GM18502 (cell line): ENCODE measurements around the gene TTC39C.

Source experiments
- ATAC-seq: cut with Tn5 transposase; IDR thresholded peaks from one replicate; pipeline ENCODE4 v1.9.1; 2021; ENCODE audit warnings: mild to moderate bottlenecking; ENCODE audit not compliant: unreplicated experiment, poor library complexity

TTC39C gene

DNA sequence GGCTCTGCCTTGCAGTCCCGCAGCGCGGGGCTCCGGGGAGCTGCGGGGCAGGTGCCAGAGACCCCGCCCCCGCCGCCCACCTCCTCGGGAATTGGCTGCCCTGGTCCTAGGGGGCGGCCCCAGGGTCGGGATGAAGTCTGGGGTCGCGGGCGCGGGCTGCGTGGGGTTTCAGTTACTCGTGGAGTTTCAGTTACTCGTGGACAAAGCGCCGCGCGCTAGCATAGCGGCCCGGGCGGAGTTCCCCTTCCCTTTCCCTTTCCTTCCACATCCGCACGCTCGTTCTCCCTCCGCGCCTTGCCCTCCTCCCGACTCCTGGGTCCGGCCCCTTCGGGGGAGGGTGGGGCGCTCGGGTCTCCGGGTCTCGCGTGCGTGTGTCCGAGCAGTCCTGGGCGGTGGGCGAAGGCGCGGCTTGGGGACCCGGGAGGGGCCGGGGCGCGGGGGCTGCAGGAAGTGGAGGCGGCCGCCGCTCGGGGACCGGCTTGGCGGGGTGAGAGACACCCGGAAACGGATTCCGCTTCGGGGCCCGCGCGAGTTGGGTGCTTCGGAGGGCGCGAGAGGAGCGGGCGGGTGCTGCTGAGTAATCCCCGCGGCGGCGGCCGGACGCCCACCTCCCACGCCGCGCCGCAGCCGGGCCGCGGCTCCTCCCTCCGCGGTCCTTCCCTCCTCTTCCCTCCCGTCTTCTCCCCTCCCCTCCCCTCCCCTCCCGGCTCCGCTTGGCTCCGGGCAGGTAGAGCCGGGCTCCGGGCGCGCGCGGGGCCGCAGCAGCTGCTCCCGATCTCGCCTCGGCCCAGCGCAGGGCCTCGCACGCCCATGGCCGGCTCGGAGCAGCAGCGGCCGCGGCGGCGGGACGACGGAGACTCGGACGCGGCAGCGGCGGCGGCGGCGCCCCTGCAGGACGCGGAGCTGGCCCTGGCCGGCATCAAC lies at the start of gene TTC39C:
TSS of gene TTC39C (plus strand) at position 693 of the 924 bp plus-strand sequence. CDS start at position 811, 118 bp downstream.
- peak; percentile 48 for ATAC-seq

DNA sequence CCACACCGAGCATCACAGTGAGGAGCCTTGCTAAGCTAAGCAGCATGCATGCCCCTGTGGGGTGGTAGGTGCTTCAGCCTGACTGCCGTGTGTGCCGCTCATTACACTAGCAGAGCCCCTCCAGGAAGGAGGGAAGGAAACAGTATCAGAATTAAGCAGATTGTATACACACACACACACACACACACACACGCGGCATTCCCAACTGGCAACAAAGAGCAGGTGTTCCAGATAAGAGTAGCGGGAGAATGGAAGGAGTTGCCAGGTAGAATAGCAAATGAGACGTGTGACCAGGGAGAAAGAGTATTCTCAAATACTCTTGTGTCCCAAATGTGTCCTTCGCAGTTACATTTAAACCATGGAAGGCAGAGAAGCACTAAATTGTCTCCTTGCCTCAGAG lies 47.6 kb upstream of the TTC39C start:
- ATAC-seq, result no peak

GRCh38 chr18:23967321-23968089 lies 47.0 kb upstream of the TTC39C start:
- peak; percentile 62 for ATAC-seq

- no peak for ATAC-seq
These were observed 45.6 kb upstream of the TTC39C start for GRCh38 chr18:23968638-23969604.

GRCh38 chr18:23969664-23970063 lies 44.9 kb upstream of the TTC39C start:
- ATAC-seq, result no peak

DNA sequence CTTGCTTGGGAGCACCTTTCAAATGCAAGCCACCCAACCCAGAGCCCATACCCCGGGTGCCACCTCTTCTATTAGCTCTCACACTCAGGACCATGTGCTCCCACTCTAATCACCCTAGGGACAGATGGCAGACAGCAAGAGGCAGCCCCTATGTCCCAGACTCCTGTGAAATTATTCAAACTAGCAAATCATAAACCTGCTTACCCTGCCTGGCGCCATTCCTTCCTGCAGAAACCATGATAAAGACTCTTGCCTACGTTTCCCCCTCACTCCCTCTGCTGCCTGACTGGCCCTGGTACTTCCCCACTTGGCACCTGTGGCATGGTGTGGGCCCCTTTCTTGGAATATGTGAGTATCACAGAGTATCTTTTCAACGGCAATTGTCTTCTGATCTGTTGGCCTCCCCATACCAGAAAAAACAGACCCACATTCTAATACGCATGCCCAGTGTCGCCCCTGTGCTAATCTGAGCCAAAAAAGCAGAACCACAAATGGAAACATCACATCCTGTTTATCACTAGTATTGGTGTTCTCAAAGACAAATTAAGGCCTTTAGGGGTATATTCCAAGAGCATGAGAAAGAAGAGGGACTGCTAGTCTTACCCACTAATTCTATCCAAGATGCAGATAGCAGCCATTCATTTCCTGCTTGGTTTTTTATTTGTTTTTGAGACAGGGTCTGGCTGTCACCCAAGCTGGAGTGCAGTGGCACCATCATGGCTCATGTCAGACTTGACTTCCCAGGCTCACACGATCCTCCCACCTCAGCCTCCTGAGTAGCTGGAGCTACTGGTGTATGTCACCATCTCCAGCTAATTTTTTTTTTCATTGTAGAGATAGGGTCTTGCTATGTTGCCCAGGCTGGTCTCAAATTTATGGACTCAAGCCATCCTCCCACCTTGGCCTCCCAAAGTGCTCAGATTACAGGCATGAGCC lies 44.1 kb upstream of the TTC39C start:
- no peak for ATAC-seq

GRCh38 chr18:23971097-23971440 lies 43.5 kb upstream of the TTC39C start:
- ATAC-seq, result no peak

DNA sequence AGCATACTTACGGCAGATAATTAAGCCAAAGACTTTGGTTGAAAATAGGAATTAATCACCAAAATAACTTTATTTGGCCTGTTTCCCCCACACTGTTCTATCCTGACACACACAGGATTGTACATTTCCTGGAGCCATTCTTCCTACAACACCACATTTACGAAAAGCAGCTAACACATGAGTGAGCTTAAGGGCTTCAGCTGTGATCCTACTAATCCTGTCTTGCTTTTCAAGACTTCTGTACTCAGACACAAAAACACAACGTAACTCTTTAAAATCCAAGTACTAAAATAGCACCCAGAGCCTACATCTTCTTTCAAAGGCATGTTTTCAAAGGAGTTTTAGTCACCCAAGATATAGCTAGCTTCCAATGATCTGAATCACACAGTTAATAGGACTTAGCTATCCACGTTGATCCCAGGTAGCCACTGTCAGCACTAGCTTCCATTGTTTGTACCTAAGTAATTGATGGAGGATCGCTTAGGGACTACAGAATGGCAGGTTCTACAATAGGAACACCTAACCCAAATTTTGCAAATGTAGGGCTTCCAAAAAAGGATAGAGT lies 42.8 kb upstream of the TTC39C start:
- ATAC-seq, result no peak

GRCh38 chr18:23972453-23972852 lies 42.1 kb upstream of the TTC39C start:
- peak; percentile 79 for ATAC-seq

DNA sequence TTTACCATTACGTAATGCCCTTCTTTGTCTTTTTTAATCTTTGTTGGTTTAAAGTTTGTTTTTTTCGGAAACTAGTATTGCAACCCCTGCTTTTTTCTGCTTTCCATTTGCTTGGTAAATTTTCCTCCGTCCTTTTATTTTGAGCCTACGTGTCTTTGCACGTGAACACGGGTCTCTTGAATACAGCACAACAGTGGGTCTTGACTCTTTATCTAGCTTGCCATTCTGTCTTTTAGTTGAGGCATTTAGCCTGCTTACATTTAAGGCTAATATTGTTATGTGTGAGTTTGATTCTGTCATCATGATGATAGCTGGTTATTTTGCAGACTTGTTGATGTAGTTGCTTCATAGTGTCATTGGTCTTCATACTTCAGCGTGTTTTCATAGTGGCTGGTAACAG lies 37.5 kb upstream of the TTC39C start:
- ATAC-seq, result no peak

DNA sequence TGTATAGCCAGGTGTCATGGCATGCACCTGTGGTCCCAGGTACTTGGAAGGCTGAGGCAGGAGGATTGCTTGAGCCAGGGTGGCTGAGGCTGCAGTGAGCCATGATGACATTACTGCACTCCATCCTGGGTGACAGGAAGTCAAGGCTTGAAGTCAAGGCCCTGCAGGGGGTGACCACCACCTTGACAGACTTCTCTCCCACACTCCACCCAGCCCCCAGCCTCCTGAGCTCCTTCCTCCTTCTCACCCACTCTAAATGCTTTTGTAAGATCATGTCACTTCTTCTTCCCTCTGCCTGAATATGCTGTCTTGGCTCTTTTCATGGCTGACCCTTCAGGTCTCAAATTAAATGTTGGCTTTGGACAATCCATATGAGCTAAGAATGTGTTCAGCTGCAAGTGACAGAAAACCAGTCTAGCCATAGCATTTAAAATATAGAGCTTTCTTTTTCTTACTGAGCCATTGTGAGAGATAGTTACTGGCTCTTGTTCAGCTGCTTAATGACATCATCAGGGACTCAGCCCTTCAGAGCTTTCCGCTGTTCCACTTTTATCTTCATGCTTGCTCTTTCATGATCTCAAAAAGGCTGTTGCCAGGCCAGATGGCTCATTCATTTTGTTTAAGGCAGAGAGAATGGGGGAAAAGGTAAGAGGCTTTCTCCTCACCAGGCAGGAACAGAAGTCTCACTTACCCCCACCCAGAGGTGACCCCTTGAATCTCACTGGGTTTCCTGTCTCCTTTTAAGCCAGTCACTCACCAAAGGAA lies 36.7 kb upstream of the TTC39C start:
- no peak for ATAC-seq

- peak; percentile 93 for ATAC-seq
These were observed 33.1 kb upstream of the TTC39C start for GRCh38 chr18:23981369-23981980.

GRCh38 chr18:23982155-23983079 lies 32.1 kb upstream of the TTC39C start:
- no peak for ATAC-seq

DNA sequence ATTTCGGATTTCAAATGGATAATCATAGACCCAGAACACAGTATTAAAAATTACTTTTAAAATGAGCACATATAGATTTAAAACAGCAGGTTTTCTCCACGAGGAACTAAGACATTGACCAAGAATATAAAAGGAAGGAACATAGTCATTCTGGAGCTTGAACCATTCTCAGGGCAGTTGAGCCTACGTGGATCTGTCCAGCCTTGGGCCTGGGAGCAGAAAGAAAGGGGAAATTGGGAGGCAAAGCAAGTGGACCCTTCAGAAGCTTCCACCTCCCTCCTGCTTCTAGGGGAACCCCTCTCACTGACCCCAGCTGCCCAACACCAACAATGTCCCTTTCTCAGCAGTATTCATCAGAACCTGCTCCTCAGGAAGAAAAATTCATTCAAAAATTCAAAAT lies 31.4 kb upstream of the TTC39C start:
- no peak for ATAC-seq

DNA sequence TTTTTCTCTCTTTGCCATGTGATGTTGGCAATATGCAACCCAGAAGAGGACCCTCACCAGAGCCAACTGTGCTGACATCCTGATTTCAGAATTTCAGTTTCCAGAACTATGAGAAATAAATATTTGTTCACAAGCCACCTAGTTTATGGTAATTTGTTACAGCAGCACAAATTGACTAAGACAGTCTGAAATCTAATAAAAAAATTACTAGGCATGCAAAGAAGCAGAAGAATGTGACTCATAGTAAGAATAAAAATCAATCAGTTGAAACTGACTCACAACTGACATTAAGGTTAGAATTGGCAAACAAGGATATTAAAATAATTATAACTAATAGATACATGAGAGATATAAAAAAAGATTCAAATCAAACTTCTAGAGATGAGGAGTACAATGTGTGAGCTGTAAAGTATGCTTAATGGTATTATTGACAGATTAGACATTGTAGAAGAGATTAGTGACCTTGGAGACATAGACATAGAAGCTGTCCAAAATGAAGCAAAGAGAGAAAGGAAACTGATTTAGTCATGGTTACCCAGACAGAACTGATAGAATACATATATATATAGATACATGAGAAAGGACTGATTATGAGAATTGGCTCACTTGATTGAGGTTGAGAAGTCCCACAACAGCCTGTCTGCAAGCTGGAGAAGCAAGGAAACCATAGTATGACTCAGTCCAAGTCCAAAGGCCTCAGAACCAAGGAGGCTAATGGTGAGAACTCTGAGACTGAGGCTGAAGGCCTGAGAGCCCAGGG lies 27.8 kb upstream of the TTC39C start:
- peak; percentile 79 for ATAC-seq
